ENCODE data around the gene PRAMEF12.
"Not testable (repeated sequence)": the region's sequence is repeated elsewhere in the genome, so short reads cannot be mapped to it uniquely, and the experiment has no call there.

The PRAMEF12 gene

DNA sequence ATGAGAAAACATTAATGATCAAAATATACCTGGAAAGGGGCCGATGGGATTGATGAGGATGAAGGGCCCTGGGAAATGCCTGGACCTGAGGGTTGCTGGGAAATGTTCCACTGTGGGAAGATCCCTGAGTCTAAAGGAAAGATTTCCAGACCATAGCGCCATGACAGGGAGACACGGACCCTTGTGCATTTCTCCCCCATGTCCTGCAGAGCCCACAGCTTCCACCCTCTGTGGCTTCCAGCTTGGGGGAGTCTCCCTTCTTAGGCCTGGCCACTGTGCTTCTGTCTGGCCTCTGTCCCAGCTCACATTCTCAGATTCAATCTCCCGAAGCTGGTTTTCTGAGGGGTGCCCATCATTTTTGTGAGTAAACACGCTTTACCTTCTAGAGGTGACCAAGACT, 1.0 kb upstream of the PRAMEF12 start:
- DNase-seq, result no peak

DNA sequence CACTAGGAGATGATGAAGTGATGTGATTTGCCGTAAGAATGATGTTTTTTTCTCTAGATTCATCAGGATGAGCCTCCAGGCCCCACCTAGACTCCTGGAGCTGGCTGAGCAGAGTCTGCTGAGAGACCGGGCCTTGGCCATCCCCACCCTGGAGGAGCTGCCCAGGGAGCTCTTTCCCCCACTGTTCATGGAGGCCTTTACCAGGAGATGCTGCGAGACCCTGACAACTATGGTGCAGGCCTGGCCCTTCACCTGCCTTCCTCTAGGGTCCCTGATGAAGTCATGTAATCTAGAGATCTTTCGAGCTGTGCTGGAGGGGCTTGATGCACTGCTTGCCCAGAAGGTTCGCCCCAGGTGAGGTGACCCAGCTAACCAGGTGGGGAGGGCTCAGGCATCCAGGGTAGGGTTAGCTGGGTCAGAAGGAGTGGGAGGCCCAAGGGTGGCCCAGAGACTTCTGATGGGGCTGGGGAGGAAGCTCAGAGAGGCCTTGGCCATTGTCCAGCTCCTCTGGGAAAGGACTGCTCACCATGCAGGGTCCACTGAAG, 1.3 kb downstream of the PRAMEF12 start:
- DNase-seq, result no peak

- no peak for DNase-seq
Measured at GRCh38 chr1:12775443-12775842, 1.9 kb downstream of the PRAMEF12 start.

- no peak for DNase-seq
Measured at GRCh38 chr1:12776801-12777557, 3.4 kb downstream of the PRAMEF12 start.

GRCh38 chr1:12778061-12778460, 4.5 kb downstream of the PRAMEF12 start:
- DNase-seq, result no peak

GRCh38 chr1:12778907-12779306, 5.4 kb downstream of the PRAMEF12 start:
- no peak for DNase-seq

DNA sequence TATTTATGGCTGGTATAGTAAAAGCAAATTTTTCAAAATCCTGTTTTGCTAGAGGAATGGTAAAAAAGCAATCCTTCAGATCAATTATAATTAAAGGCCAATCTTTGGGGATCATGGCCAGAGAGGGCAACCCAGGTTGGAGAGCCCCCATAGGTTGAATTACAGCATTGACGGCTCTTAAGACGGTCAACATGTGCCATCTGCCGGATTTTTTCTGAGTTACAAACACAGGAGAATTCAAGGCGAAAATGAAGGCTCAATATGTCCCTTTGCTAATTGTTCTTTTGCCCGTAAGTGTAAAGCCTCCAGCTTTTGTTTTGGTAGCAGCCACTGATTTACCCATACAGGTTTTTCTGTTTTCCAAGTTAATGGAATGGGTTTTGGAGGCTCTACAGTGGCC, 8.0 kb downstream of the PRAMEF12 start:
- not testable (repeated sequence) for DNase-seq

- DNase-seq, result not testable (repeated sequence)
Measured at GRCh38 chr1:12783783-12784182, 10.2 kb downstream of the PRAMEF12 start.

GRCh38 chr1:12784729-12785128, 11.2 kb downstream of the PRAMEF12 start:
- not testable (repeated sequence) for DNase-seq

GRCh38 chr1:12791097-12791496, 17.6 kb downstream of the PRAMEF12 start, which contains the start of gene PRAMEF1:
Gene PRAMEF1, plus strand, starts transcription at chr1:12791397. Its CDS starts 1,831 bp downstream, at chr1:12793228.
- DNase-seq, result not testable (repeated sequence)

DNA sequence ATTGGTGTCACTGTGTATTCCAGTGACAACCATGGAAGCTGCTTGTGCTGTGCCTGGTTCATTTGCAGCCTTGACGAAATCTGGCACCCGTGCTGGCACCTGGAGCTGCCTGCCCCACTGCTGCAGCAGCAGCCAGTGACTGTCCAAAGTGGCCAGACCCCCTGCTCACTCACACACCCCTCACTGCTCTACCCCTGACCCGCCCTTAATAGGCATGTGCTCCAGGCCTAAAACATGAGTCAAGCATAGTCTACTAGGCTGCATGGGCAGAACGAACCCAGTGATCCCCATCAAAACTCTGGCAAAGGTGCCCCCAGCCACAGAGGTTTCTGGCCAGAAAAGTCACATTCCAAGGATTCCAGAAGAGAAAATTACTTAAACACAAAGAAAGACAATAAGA, 25.4 kb downstream of the PRAMEF12 start:
- no peak for DNase-seq

DNA sequence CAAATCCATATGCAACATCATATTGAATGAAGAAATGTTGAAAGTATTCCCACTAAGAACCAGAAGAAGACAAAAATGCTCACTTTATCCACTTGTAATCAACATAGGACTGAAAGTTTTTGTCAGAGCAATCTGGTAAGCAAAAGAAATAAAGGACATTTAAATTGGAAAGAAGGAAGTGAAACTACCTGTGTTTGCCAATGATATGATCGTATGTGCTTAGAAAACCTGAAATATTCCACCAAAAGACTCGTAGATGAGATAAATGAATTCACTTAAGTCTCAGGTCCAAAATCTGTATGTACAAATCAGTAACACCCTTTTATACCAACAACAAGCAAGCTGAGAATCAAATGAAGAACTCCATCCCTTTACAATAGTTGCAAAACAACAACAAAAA, 26.2 kb downstream of the PRAMEF12 start:
- no peak for DNase-seq

DNA sequence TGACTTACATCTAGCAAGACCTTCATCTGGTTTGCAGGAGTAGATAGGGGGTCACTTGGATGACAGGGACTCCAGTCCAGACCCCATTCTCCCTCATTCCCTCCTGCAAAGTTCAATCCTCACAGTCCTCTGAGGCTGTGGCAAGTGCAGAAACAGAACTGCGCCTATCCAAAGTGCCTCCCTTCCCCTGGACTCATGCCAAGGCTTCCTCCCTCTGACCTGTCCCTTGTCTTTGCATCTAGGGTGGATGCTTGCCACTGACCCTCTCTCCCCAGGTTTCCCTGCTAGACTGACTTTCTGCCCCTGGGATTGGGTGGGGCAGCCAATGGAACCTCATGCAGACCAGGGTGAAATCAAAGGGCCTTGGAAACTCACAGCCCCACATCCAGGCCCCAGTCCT, 36.4 kb downstream of the PRAMEF12 start:
- no peak for DNase-seq

DNA sequence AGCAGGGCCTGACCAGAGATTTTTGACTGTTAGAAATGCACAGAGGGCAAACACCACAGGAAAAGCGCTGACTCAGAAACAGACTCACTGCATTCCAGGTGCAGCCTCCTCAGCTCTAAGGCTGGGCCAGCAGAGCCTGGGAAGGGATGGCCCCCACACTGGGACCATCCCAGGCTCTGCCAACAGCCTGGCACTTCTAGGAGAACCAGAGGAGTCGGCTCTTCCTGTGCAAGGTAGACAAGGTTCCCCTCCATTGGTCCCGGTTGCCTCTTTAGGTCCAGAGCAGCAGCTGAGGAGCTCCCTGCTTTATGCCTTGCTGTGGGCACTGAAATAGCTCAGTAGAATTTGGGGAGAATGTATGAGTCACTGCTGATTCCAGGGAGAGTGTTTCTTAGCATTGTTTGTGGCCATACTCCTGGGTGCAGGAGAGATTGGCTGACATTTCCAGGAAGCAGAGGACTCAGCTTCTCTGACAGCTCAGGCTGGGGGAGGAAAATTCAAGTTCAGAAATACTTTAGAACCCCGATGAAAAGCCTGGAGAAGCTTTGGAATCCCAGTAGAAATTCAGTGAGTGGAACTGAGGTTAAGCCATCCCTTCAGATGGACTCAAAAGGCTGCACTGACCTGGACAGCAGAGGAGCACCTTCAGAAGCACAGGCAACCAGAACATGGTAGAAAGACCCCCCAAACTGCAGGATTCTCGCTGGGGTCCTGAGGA, 37.3 kb downstream of the PRAMEF12 start:
- no peak for DNase-seq

DNA sequence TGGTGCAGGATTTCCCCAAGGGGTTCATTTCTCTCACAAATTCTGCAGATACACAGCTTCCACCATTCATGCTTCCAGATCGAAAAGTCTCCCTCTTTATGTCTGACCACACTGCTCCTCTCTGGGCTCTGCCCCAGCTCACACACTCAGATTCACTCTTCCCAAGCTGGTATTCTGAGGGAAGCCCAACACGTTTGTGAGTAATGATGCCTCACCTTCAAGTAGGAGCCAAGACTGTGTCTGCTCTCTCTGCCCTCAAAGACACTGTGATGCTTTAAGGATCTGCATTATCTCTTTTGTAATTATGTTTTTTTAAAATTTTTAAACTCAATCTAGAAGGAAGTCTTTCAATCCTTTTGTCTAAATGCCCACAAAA, 37.9 kb downstream of the PRAMEF12 start:
- DNase-seq, result no peak

DNA sequence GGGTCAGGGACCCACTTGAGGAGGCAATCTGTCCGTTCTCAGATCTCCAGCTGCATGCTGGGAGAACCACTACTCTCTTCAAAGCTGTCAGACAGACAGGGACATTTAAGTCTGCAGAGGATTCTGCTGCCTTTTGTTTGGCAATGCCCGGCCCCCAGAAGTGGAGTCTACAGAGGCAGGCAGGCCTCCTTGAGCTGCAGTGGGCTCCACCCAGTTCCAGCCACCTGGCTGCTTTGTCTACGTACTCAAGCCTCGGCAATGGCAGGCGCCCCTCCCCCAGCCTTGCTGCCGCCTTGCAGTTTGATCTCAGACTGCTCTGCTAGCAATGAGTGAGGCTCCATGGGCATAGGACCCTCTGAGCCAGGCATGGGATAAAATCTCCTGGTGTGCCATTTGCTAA, 45.5 kb downstream of the PRAMEF12 start:
- DNase-seq, result not testable (repeated sequence)

Measured in GF-D8 (cell line).